GM03348 (cell line): ENCODE measurements around the gene SV2B.

Source experiments
- DNase-seq: peaks from one replicate; pipeline ENCODE4 v3.0.0; 2012; ENCODE audit warnings: low spot score

The SV2B gene

GRCh38 chr15:91102546-91103330 is 2.7 kb downstream of the SV2B start:
- DNase-seq = no peak

GRCh38 chr15:91104111-91104510 is 4.1 kb downstream of the SV2B start:
- DNase-seq = no peak

- no peak for DNase-seq
Measured at GRCh38 chr15:91108421-91108820, 8.4 kb downstream of the SV2B start.

GRCh38 chr15:91109885-91110284 is 9.8 kb downstream of the SV2B start:
- no peak for DNase-seq

- DNase-seq = no peak
Measured at GRCh38 chr15:91110407-91110806, 10.3 kb downstream of the SV2B start.

- no peak for DNase-seq
Measured at GRCh38 chr15:91113030-91113429, 13.0 kb downstream of the SV2B start.

GRCh38 chr15:91114301-91114700 is 14.2 kb downstream of the SV2B start:
- DNase-seq = no peak

GRCh38 chr15:91116113-91117067 is 16.3 kb downstream of the SV2B start:
- no peak for DNase-seq

GRCh38 chr15:91117375-91117774 is 17.3 kb downstream of the SV2B start:
- DNase-seq = no peak

- no peak for DNase-seq
Measured at GRCh38 chr15:91118817-91119590, 18.9 kb downstream of the SV2B start.

GRCh38 chr15:91122296-91122695 is 22.2 kb downstream of the SV2B start:
- no peak for DNase-seq

- DNase-seq = no peak
Measured at GRCh38 chr15:91124132-91124531, 24.1 kb downstream of the SV2B start.

GRCh38 chr15:91125162-91125561 is 25.1 kb downstream of the SV2B start:
- DNase-seq = no peak

- no peak for DNase-seq
Measured at GRCh38 chr15:91126080-91126479, 26.0 kb downstream of the SV2B start.

- DNase-seq = no peak
Measured at GRCh38 chr15:91127236-91127955, 27.3 kb downstream of the SV2B start.

GRCh38 chr15:91128016-91128415 is 28.0 kb downstream of the SV2B start:
- DNase-seq = no peak

GRCh38 chr15:91129436-91129835 is 29.4 kb downstream of the SV2B start:
- no peak for DNase-seq

- no peak for DNase-seq
Measured at GRCh38 chr15:91132079-91132478, 32.0 kb downstream of the SV2B start.

- DNase-seq = no peak
Measured at GRCh38 chr15:91133511-91133910, 33.5 kb downstream of the SV2B start.

GRCh38 chr15:91135201-91136130 is 35.4 kb downstream of the SV2B start:
- DNase-seq = no peak
